OCI-LY3 (cell line): Measurements from ENCODE around the gene ACTL10.

Source experiments
- H2AFZ ChIP-seq: fragments of 200-600, 300-600 bp; shearing (Covaris generic); 2 replicates; pipeline ENCODE4 v1.6.0; 2014; ENCODE audit warnings: antibody characterized with exemption, low read depth, low read length
- H3K27ac ChIP-seq: fragments of 200-600, 300-600 bp; sonication (generic); 2 replicates; pipeline ENCODE4 v1.5.1; 2014; ENCODE audit warnings: mild to moderate bottlenecking, low read length, moderate library complexity, mixed read lengths
- H3K27me3 ChIP-seq: fragments of 200-600, 300-600 bp; sonication (generic); 2 replicates; pipeline ENCODE4 v1.6.1; 2014; ENCODE audit warnings: low read depth, low read length, mixed read lengths
- H3K36me3 ChIP-seq: fragments of 200-600, 300-600 bp; sonication (generic); replicated peaks from 2 replicates; pipeline ENCODE3; 2014; ENCODE audit warnings: low read depth, low read length, mixed read lengths
- H3K4me1 ChIP-seq: fragments of 300-600, 200-600 bp; sonication (generic); 2 replicates; pipeline ENCODE4 v1.6.1; 2014; ENCODE audit warnings: low read length, mixed read lengths
- H3K4me2 ChIP-seq: fragments of 200-600, 300-600 bp; sonication (generic); 2 replicates; pipeline ENCODE4 v1.6.1; 2014; ENCODE audit warnings: low read length, mixed read lengths
- H3K4me3 ChIP-seq: fragments of 300-600, 200-600 bp; sonication (generic); 2 replicates; pipeline ENCODE4 v1.5.1; 2014; ENCODE audit warnings: antibody characterized with exemption, mild to moderate bottlenecking, low read length, moderate library complexity
- H3K79me2 ChIP-seq: fragments of 300-600, 200-600 bp; shearing (Covaris generic); 2 replicates; pipeline ENCODE4 v1.6.1; 2014; ENCODE audit warnings: mild to moderate bottlenecking, low read length, mixed read lengths
- H3K9ac ChIP-seq: fragments of 300-600, 200-600 bp; shearing (Covaris generic); 2 replicates; pipeline ENCODE4 v1.6.0; 2014; ENCODE audit warnings: mild to moderate bottlenecking, low read length, moderate library complexity
- H3K9me3 ChIP-seq: fragments of 200-600, 300-600 bp; shearing (Covaris generic); 2 replicates; pipeline ENCODE4 v1.6.1; 2014; ENCODE audit warnings: low read length, mixed read lengths; ENCODE audit not compliant: insufficient read depth
- H4K20me1 ChIP-seq: fragments of 200-600, 300-600 bp; sonication (generic); 2 replicates; pipeline ENCODE4 v1.6.1; 2016; ENCODE audit warnings: low read length, mixed read lengths; ENCODE audit not compliant: insufficient read depth
- EZH2phosphoT487 ChIP-seq: fragments of 200-600 bp; shearing (Covaris generic); IDR thresholded peaks from 2 replicates; pipeline ENCODE4 v1.6.1; 2018; ENCODE audit warnings: antibody characterized with exemption, mixed run types, low read depth
- TF ChIP-seq, protein P1 (sequence below): fragments of 200-600, 300-600 bp; sonication (generic); IDR thresholded peaks from 2 replicates; pipeline ENCODE4 v1.5.1; 2014; ENCODE audit warnings: antibody characterized with exemption, low read length, low read depth

ACTL10 gene

DNA sequence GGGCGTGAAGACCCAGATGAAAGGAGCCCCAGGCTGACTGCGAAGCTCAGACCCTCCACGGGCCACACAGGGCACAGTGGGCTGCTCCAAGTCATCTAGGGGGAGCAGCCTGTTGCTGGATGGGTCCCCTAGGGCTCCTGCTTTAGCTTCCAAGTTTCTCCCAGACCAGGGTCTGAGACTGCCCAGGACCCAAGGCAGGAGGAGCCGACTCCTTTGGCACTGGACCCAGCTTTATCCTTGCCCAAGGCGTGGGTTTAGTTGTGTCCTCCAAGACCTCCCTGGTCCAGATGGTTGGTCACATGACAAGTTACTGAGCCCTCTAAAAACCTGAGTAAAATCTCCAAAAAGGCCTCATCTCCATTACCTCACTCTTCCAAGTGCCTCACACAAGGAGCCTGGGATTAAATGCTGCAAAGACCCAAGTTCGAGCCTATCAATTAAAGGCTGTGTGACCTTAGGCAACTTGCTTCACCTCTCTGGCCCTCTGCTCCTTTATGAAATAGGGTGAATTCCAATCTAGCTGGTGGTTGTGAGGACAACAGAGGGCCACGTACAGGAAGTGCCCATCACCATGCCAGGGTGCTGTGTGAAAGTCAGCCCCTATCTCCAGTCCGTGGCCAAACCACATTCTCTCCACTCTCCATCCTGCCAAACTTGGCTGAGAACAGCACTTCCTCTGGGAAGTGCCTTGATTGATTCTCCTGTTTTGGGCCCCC lies 5.0 kb downstream of the ACTL10 start:
- no peak overlapping the region for H3K4me2 ChIP-seq
- peaks cover 29% of the 10 kb centered on the region for H3K4me1 ChIP-seq
- no peaks in the 10 kb centered on the region for H3K9me3 ChIP-seq
- H4K20me1 ChIP-seq = peaks cover 18% of the 10 kb centered on the region
- no peaks in the 10 kb centered on the region for H3K79me2 ChIP-seq
- no peak overlapping the region for H3K27ac ChIP-seq
- TF ChIP-seq, protein P1, sequence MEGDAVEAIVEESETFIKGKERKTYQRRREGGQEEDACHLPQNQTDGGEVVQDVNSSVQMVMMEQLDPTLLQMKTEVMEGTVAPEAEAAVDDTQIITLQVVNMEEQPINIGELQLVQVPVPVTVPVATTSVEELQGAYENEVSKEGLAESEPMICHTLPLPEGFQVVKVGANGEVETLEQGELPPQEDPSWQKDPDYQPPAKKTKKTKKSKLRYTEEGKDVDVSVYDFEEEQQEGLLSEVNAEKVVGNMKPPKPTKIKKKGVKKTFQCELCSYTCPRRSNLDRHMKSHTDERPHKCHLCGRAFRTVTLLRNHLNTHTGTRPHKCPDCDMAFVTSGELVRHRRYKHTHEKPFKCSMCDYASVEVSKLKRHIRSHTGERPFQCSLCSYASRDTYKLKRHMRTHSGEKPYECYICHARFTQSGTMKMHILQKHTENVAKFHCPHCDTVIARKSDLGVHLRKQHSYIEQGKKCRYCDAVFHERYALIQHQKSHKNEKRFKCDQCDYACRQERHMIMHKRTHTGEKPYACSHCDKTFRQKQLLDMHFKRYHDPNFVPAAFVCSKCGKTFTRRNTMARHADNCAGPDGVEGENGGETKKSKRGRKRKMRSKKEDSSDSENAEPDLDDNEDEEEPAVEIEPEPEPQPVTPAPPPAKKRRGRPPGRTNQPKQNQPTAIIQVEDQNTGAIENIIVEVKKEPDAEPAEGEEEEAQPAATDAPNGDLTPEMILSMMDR = no peak
- no peak for TF ChIP-seq EZH2phosphoT487
- H3K36me3 ChIP-seq = peaks cover 15% of the 10 kb centered on the region
- H3K4me3 ChIP-seq = no peak overlapping the region
- no peak overlapping the region for H3K9ac ChIP-seq
- no peaks in the 10 kb centered on the region for H3K27me3 ChIP-seq
- no peak overlapping the region for H2AFZ ChIP-seq

DNA sequence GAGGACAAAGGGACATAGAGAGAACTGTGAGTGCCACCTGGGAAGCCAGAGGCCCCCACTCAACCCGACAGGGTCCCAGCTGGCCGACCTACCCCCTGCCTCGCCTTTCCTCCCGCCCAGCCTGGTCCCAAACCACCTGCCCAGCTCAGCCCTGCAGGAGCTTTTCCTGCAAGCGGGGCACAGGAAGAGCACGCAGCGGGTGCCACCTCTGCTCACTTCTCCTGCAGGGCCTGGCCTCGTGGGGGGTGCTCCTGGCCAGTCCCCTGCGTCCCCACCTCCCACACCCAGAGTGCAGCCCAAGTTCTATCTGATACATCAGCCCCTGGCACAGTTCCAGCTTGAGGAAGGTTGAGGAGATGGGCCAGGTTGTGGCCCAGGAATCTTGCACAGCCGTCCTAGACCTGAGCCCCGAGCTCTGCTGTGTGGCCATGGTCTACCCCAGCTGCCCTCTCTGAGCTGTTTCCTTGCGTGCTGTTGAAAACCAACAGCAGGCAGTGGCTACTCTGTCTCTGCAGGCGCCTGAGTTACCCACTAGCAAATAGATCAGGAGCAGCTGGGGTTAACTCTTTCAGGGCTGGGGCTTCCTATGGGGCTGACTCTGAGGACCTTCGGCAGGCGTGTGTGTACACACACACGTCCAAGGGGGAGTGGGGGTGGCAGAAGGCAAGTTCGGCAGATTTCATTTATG lies 5.8 kb downstream of the ACTL10 start:
- H3K36me3 ChIP-seq = peaks cover 23% of the 10 kb centered on the region

DNA sequence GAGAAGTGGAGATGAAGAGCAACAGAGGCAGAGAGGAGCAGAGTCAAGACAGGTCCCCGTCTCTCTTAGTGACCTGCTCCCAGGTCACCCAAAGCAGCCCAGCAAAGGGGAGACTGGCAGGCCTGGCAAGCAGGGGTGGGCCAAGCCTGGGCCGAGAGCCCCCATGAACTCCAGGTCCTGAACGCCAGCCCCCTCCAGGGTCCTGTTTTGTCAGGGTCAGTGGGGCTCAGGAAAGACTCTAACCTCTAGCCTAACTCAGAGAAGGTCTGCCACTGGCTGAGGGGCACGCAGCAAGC lies 6.3 kb downstream of the ACTL10 start:
- peaks cover 19% of the 10 kb centered on the region for H3K4me1 ChIP-seq
- TF ChIP-seq EZH2phosphoT487 = no peak
- TF ChIP-seq, protein P1 = no peak
- no peaks in the 10 kb centered on the region for H3K9me3 ChIP-seq
- no peak overlapping the region for H2AFZ ChIP-seq
- H3K79me2 ChIP-seq = no peaks in the 10 kb centered on the region
- peak overlapping the region; percentile 83 for H3K4me2 ChIP-seq
- peak overlapping the region; percentile 77; the same call in 1 of the 2 replicates for H3K4me3 ChIP-seq
- no peaks in the 10 kb centered on the region for H3K27me3 ChIP-seq
- peaks cover 28% of the 10 kb centered on the region for H3K36me3 ChIP-seq
- H3K27ac ChIP-seq = no peak overlapping the region
- peaks cover 30% of the 10 kb centered on the region for H4K20me1 ChIP-seq
- H3K9ac ChIP-seq = no peak overlapping the region

More for the DNA sequence above, 5.8 kb downstream of the ACTL10 start:
- no peaks in the 10 kb centered on the region for H3K9me3 ChIP-seq
- H3K4me1 ChIP-seq = peaks cover 22% of the 10 kb centered on the region
- no peak overlapping the region for H3K9ac ChIP-seq
- no peaks in the 10 kb centered on the region for H3K27me3 ChIP-seq
- H4K20me1 ChIP-seq = peaks cover 25% of the 10 kb centered on the region
- H3K4me2 ChIP-seq = no peak overlapping the region
- no peak overlapping the region for H3K27ac ChIP-seq
- no peak overlapping the region for H2AFZ ChIP-seq
- TF ChIP-seq, protein P1 = no peak
- no peak for TF ChIP-seq EZH2phosphoT487
- no peaks in the 10 kb centered on the region for H3K79me2 ChIP-seq
- no peak overlapping the region for H3K4me3 ChIP-seq

DNA sequence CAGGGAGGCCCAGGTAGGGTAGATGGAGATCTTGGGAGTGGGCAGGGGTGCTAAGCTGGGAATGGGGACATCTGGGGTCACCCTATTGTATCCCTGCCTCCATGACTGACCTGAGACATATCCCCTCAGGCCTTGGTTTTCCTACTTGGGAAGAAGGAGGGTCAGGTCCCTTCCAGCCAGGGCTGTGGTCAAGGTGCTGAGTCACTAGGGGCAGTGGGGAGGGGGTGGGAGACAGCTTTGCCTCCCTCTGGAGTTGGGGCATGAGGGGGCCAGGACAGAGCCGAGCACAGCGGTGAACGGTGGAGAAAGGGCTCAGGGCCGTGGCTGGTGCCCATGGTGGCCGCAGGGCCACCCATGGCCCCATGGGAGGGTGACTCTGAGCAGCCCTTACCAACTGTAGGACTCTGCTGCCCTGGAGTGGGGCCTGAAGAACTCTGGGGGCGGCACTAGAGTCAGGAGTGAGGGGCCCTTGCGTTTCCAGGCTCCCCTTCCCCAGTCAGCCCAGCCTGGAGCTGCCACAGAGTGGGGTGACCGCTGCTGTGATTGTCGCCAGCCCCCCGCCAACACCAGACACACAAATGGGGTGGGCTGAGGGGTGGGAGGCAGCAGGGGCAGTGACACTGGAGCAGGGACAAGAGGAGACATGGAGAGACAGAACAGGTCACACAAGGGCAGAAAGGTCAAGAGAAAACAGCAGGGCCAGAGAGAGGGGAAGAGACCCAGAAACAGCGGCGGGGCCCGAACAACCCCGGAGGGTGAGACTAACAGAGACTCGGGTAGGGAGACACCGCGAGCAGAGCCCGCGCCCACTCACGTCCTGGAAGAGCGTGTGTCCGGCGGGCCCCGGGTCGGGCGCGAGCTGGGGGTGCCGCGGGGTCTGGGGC lies 6.9 kb downstream of the ACTL10 start:
- Histone ChIP-seq H3K9ac (peak overlapping the region; percentile 69), H3K36me3 (peaks cover 32% of the 10 kb centered on the region), H3K4me1 (peaks cover 16% of the 10 kb centered on the region), H3K4me2 (peak overlapping the region; percentile 83), H3K4me3 (peak overlapping the region; percentile 77), H3K27me3 (no peaks in the 10 kb centered on the region), H3K9me3 (no peaks in the 10 kb centered on the region), H3K27ac (no peak overlapping the region), H4K20me1 (peaks cover 35% of the 10 kb centered on the region), H2AFZ (no peak overlapping the region), H3K79me2 (no peaks in the 10 kb centered on the region)
- TF ChIP-seq, protein P1 = no peak
- TF ChIP-seq EZH2phosphoT487 = no peak
